GM12878 (cell line): ENCODE data around the gene CYP4A22. TPM values are rescaled to one million over a fixed set of nuclear protein-coding genes. Genes with fewer than 3 reads are reported as not detected.

Source experiments
- BMI1 ChIP-seq: fragments of 450-650 bp; IDR thresholded peaks from 2 replicates; pipeline ENCODE4 v1.6.1; 2016; ENCODE audit warnings: mild to moderate bottlenecking, moderate library complexity, borderline replicate concordance
- ZNF384 ChIP-seq: IDR thresholded peaks from 2 replicates; pipeline ENCODE4 v1.6.1; 2012; ENCODE audit warnings: low read depth, mild to moderate bottlenecking, low read length, improper control_type of control experiment, borderline replicate concordance
- polyA plus RNA-seq, 11 experiments: library from polyadenylated mRNA; depleted of rRNA in 4 of 11; unstranded in 6 of 11; stranded (reverse) in 5 of 11; fragments of >200 nt; fragmentation: Nextera tagmentation in 4 of 11; fragmentation: Illumina TruSeq in 1 of 11; extraction: Ambion mirVana in 4 of 11; extraction: Trizol in 1 of 11; gene quantifications; 1 replicate in 1 of 11; 2 replicates in 10 of 11; pipeline versions ENCODE4 v1.2.1 to v1.2.3, GENCODE V29; 2011 to 2016; ENCODE audit warnings: inconsistent platforms in 2 of 11, missing spikeins in 2 of 11, low read depth in 1 of 11
- total RNA-seq, 4 experiments: library from RNA; depleted of rRNA in 3 of 4; stranded (reverse); fragments of >200 nt in 3 of 4; fragmentation: Illumina TruSeq in 1 of 4; extraction: Trizol in 1 of 4; gene quantifications; 2 replicates each; pipeline versions ENCODE4 v1.2.1 to v1.2.3, GENCODE V29; 2013 to 2021
- TF ChIP-seq, protein P1 (sequence below): IDR thresholded peaks from 2 replicates; pipeline ENCODE4 v1.6.1; 2012; ENCODE audit warnings: improper control_type of control experiment, low read depth, low read length; ENCODE audit not compliant: insufficient replicate concordance

The CYP4A22 gene
- total and polyA plus RNA-seq, 10 of the 15 experiments (the other 5 are each of a cell fraction or from before 2014, with no cell fraction given): not detected

DNA sequence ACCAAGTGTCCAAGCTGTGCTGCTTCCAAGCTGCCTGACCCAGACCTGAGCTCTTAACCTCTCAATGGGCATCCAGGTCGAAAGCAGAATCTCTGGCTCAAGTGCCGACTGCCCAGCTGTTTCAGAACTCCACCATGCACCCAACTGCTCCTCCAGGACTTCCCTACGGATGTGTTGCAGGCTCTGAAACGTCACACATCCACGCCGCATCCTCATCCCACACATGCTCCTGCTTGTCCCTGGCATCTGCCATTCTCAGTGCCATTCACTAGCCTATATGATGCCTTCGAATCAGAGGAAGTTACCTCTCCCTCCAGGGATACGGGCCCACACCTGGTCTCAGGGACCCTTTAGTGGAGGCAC, 41.4 kb downstream of the CYP4A22 start (continued):
- TF ChIP-seq, protein P1, sequence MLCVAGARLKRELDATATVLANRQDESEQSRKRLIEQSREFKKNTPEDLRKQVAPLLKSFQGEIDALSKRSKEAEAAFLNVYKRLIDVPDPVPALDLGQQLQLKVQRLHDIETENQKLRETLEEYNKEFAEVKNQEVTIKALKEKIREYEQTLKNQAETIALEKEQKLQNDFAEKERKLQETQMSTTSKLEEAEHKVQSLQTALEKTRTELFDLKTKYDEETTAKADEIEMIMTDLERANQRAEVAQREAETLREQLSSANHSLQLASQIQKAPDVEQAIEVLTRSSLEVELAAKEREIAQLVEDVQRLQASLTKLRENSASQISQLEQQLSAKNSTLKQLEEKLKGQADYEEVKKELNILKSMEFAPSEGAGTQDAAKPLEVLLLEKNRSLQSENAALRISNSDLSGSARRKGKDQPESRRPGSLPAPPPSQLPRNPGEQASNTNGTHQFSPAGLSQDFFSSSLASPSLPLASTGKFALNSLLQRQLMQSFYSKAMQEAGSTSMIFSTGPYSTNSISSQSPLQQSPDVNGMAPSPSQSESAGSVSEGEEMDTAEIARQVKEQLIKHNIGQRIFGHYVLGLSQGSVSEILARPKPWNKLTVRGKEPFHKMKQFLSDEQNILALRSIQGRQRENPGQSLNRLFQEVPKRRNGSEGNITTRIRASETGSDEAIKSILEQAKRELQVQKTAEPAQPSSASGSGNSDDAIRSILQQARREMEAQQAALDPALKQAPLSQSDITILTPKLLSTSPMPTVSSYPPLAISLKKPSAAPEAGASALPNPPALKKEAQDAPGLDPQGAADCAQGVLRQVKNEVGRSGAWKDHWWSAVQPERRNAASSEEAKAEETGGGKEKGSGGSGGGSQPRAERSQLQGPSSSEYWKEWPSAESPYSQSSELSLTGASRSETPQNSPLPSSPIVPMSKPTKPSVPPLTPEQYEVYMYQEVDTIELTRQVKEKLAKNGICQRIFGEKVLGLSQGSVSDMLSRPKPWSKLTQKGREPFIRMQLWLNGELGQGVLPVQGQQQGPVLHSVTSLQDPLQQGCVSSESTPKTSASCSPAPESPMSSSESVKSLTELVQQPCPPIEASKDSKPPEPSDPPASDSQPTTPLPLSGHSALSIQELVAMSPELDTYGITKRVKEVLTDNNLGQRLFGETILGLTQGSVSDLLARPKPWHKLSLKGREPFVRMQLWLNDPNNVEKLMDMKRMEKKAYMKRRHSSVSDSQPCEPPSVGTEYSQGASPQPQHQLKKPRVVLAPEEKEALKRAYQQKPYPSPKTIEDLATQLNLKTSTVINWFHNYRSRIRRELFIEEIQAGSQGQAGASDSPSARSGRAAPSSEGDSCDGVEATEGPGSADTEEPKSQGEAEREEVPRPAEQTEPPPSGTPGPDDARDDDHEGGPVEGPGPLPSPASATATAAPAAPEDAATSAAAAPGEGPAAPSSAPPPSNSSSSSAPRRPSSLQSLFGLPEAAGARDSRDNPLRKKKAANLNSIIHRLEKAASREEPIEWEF: no peak
- TF ChIP-seq BMI1 (no peak), ZNF384 (no peak)
